ACC112 (cell line): ENCODE results near the gene HIVEP3.

Experiments used
- H2AFZ ChIP-seq: fragments of 200-600 bp; sonication (generic); one replicate; pipeline ENCODE4 v1.6.0; 2017; ENCODE audit warnings: antibody characterized with exemption, low read length; ENCODE audit not compliant: unreplicated experiment
- H3K27ac ChIP-seq: fragments of 200-600 bp; sonication (generic); 2 replicates; pipeline ENCODE4 v1.5.1; 2014; ENCODE audit warnings: low read depth, mild to moderate bottlenecking, antibody characterized with exemption, low read length, moderate library complexity
- H3K27me3 ChIP-seq: fragments of 200-600 bp; sonication (generic); 2 replicates; pipeline ENCODE4 v1.6.1; 2014; ENCODE audit warnings: mild to moderate bottlenecking, antibody characterized with exemption, low read length, moderate library complexity, mixed read lengths; ENCODE audit not compliant: insufficient read depth
- H3K36me3 ChIP-seq: fragments of 200-600 bp; sonication (generic); 2 replicates; pipeline ENCODE4 v1.6.1; 2016; ENCODE audit warnings: mild to moderate bottlenecking, antibody characterized with exemption, low read length, moderate library complexity, mixed read lengths; ENCODE audit not compliant: insufficient read depth
- H3K4me1 ChIP-seq: fragments of 200-600 bp; sonication (generic); one replicate; pipeline ENCODE4 v1.6.1; 2016; ENCODE audit warnings: low read length, mixed read lengths; ENCODE audit not compliant: insufficient read depth, unreplicated experiment, control insufficient read depth
- H3K4me3 ChIP-seq: fragments of 200-600 bp; sonication (generic); 2 replicates; pipeline ENCODE4 v1.5.1; 2014; ENCODE audit warnings: mild to moderate bottlenecking, low read depth, low read length
- H3K79me2 ChIP-seq: fragments of 200-600 bp; sonication (generic); one replicate; pipeline ENCODE4 v1.6.0; 2016; ENCODE audit warnings: low read length; ENCODE audit not compliant: control insufficient read depth, unreplicated experiment, insufficient read depth

Gene HIVEP3

GRCh38 chr1:41487126-41488039 lies 431.3 kb downstream of the HIVEP3 start:
- no peaks in the 10 kb centered on the region for H3K79me2 ChIP-seq
- H3K4me1 ChIP-seq: peaks cover 42% of the 10 kb centered on the region
- no peaks in the 10 kb centered on the region for H3K36me3 ChIP-seq
- no peak overlapping the region for H3K27ac ChIP-seq
- H2AFZ ChIP-seq: no peak overlapping the region
- H3K27me3 ChIP-seq: no peaks in the 10 kb centered on the region
- H3K4me3 ChIP-seq: no peak overlapping the region

DNA sequence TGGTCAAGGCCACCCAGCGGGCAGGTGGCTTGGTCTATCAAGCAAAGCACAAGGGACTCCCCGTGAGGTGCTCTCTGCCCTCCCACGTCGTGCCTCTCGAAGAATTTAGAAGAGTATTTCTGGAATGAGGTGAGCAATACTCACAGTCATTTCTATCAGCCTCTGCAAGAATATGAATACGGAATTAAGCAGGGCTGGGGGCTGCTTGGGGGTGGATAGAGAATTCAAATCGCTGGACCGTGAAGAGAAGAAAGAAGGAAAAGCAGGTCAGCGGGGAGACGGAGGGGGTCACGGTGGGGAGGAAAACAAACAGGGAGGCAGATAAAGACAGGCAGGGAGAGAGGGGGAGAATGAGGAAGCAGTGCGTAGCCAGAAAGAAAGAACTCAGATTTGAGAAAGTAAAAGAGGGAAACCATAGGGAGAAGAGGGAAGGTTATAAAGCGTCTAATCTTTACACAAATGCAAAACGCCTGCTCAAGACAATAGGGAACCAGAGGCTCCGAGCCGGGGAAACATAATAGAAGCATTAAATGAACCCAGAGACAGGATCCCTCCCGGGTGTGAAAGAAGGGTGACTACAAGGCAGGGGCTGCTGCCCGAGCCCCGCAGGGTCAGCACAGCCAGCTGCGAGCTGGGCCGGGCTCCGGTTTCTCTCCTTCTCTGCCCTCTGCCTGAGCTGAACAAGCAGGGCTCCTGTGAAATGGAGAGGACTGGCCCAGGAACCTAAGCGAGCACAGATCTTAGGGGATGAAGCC lies 432.2 kb downstream of the HIVEP3 start:
- Histone ChIP-seq H3K79me2 (no peaks in the 10 kb centered on the region), H3K4me1 (peaks cover 35% of the 10 kb centered on the region), H3K27me3 (no peaks in the 10 kb centered on the region), H3K27ac (peak overlapping the region; percentile 27; the same call in 1 of the 2 replicates), H3K4me3 (no peak overlapping the region), H2AFZ (no peak overlapping the region), H3K36me3 (no peaks in the 10 kb centered on the region)

DNA sequence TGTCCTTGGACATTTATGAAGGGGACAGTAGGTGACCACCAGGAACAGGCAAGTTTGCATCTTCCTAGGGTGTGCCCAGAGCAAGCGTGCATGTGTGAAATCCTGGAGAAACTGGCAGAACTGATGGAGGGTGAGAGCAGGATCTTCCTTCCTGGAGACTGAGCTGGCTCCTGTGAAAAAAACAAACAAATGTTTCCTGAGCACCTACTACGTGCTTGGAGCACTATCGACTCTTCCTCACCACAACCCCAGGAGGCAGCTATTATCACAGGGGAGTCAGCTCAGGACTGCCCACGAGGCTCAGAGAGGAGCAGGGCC lies 432.7 kb downstream of the HIVEP3 start:
- Histone ChIP-seq H2AFZ (no peak overlapping the region), H3K27ac (peak overlapping the region; percentile 27; the same call in 1 of the 2 replicates), H3K4me3 (no peak overlapping the region), H3K79me2 (no peaks in the 10 kb centered on the region), H3K36me3 (no peaks in the 10 kb centered on the region), H3K4me1 (peaks cover 30% of the 10 kb centered on the region), H3K27me3 (no peaks in the 10 kb centered on the region)

DNA sequence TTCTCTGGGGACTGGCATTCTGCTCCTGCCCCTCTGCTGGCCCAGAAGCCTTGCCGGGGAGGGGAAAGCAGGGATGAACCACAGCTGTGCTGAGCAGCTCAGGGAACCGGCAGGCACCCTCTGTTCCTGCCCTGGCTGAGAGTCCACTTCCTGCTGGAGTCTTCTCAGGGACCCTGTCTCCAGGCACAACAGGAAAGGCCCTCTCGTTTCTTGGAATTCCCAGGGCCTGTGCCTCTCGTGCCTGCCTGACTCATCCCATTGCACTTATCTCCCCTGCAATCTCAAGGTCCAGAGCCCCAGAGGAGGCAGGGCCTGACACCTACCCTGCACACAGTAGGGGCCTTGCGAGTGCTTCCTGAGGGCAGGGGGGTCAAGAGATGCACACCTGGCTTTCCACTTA lies 433.1 kb downstream of the HIVEP3 start:
- peak overlapping the region; percentile 53; the same call in 1 of the 2 replicates for H3K27ac ChIP-seq
- peaks cover 26% of the 10 kb centered on the region for H3K4me1 ChIP-seq
- no peaks in the 10 kb centered on the region for H3K36me3 ChIP-seq
- H3K79me2 ChIP-seq: no peaks in the 10 kb centered on the region
- no peak overlapping the region for H2AFZ ChIP-seq
- H3K4me3 ChIP-seq: no peak overlapping the region
- no peaks in the 10 kb centered on the region for H3K27me3 ChIP-seq

DNA sequence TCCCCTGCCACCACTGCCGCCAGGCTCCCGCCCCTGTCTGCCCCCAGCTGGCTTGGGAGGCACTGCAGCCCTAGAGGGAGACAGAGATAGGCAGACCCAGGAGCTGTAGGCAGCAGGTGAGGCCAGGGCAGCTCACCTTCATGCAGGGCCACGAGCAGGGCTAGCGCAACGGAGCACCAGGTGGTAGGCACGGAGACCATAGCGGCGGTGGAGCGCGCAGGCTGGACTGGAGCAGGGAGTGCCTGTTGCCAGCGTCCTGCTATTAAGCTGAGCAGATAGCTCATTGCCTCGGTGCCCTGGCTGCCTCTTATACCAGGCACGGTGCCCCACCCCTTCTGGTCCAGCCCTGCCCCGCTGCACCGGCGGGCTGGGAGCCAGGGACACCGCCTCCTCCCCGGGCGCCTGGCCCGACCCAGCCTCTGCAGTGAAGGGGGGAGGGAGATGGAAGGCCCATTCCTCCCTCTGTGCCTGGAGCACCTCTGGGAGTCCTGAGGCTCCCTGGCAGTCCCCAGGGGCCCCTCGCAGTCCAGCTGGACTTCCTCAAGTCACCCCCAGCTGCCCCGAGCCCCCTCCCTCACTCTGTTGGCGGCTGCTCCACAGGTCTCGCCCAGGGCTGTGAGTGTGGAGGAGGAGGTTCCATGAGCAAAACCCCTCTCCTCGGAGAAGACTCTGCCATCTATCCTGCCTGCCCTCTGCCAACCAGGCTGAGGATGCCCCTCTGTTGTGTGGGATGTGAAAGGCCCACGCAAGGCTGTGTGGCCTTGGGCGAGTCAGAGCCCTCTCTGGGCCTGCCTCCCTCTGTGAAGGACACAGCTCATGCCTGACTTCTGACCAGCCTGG lies 434.1 kb downstream of the HIVEP3 start, which contains the start of gene EDN2:
EDN2 (minus strand) TSS at position 282 of the 840 bp plus-strand sequence; CDS start at position 200, 82 bp downstream.
- peaks cover 25% of the 10 kb centered on the region for H3K4me1 ChIP-seq
- H3K27me3 ChIP-seq: no peaks in the 10 kb centered on the region
- H2AFZ ChIP-seq: no peak within 1 kb of the TSS
- no peaks in the 10 kb centered on the region for H3K36me3 ChIP-seq
- H3K79me2 ChIP-seq: no peaks in the 10 kb centered on the region
- H3K27ac ChIP-seq: peak within 1 kb of the TSS; percentile 53; the same call in 1 of the 2 replicates
- no peak within 1 kb of the TSS for H3K4me3 ChIP-seq

DNA sequence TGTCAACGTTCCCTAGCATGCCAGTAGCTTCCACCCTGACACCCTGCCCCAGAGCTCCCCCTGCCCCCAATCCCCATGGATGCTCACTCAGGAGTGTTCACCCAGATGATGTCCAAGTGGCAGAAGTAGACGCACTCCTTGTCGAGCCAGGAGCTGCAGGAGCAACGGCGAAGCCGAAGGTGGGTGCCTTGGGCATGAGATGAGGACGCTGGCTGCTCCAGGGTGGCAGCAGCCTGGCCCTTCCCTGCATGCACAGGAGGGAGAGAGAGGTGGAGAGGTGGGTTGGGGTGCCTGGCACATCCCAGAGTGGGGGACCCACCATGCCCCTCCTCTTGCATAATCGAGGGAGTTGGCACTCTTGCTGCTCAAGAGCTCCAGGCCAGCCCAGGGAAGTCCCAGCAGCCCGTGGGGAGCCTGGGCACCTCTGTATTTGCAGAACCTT lies 434.7 kb downstream of the HIVEP3 start:
- no peak overlapping the region for H3K27ac ChIP-seq
- H3K4me1 ChIP-seq: peaks cover 28% of the 10 kb centered on the region
- no peaks in the 10 kb centered on the region for H3K27me3 ChIP-seq

GRCh38 chr1:41483001-41483850 lies 435.5 kb downstream of the HIVEP3 start:
- no peak overlapping the region for H3K4me3 ChIP-seq
- H3K27me3 ChIP-seq: no peaks in the 10 kb centered on the region
- no peak overlapping the region for H2AFZ ChIP-seq
- H3K36me3 ChIP-seq: no peaks in the 10 kb centered on the region
- no peak overlapping the region for H3K27ac ChIP-seq
- peaks cover 33% of the 10 kb centered on the region for H3K4me1 ChIP-seq
- H3K79me2 ChIP-seq: no peaks in the 10 kb centered on the region

More for the DNA sequence above, 434.7 kb downstream of the HIVEP3 start:
- no peaks in the 10 kb centered on the region for H3K36me3 ChIP-seq
- H3K4me3 ChIP-seq: no peak overlapping the region
- H3K79me2 ChIP-seq: no peaks in the 10 kb centered on the region
- H2AFZ ChIP-seq: no peak overlapping the region

GRCh38 chr1:41482001-41482765 lies 436.5 kb downstream of the HIVEP3 start:
- Histone ChIP-seq H3K36me3 (no peaks in the 10 kb centered on the region), H2AFZ (no peak overlapping the region), H3K27me3 (no peaks in the 10 kb centered on the region), H3K27ac (no peak overlapping the region), H3K79me2 (no peaks in the 10 kb centered on the region), H3K4me3 (no peak overlapping the region), H3K4me1 (peaks cover 43% of the 10 kb centered on the region)

- no peak overlapping the region for H2AFZ ChIP-seq
- no peaks in the 10 kb centered on the region for H3K79me2 ChIP-seq
- no peak overlapping the region for H3K4me3 ChIP-seq
- H3K36me3 ChIP-seq: no peaks in the 10 kb centered on the region
- peaks cover 47% of the 10 kb centered on the region for H3K4me1 ChIP-seq
- no peaks in the 10 kb centered on the region for H3K27me3 ChIP-seq
- H3K27ac ChIP-seq: no peak overlapping the region
These were observed 437.5 kb downstream of the HIVEP3 start for GRCh38 chr1:41481109-41481775.
